HG03108 (cell line): Measurements from ENCODE around the gene SNW1.
A peak's percentile ranks its signal among the peaks of the same experiment; 100 is the strongest.
"Not testable (repeated sequence)": the region's sequence is repeated elsewhere in the genome, so short reads cannot be mapped to it uniquely, and the experiment has no call there.

Experiments used
- ATAC-seq: cut with Tn5 transposase; IDR thresholded peaks from one replicate; pipeline ENCODE4 v1.9.1; 2021; ENCODE audit warnings: moderate library complexity; ENCODE audit not compliant: unreplicated experiment

The SNW1 gene

DNA sequence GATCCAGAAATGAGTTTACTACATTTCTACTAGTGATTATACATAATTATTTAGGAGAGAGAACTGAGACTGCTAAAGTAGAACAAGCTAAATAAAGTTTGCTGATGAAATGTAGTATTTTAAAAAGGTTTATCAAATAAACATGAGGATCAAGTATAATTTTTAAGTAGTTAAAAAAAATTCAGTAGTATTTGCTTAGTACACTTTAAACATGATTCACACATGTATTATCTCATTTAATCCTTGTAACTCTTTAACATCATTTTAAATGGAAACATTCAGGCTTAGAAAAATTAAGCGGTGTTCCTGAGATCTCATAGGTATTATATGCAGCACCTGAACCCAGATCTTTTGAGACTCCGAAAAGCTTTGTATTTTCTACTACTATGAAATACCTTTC, 8.7 kb downstream of the SNW1 start:
- no peak for ATAC-seq

GRCh38 chr14:77747425-77747824, 13.5 kb downstream of the SNW1 start:
- ATAC-seq = not testable (repeated sequence)

- ATAC-seq = no peak
These were observed 14.8 kb downstream of the SNW1 start for GRCh38 chr14:77746064-77746702.

GRCh38 chr14:77741438-77741837, 19.5 kb downstream of the SNW1 start:
- no peak for ATAC-seq

GRCh38 chr14:77738559-77739250, 22.3 kb downstream of the SNW1 start:
- ATAC-seq = no peak

- no peak for ATAC-seq
These were observed 29.9 kb downstream of the SNW1 start for GRCh38 chr14:77730976-77731497.

GRCh38 chr14:77722301-77722700, 38.7 kb downstream of the SNW1 start:
- ATAC-seq = no peak

DNA sequence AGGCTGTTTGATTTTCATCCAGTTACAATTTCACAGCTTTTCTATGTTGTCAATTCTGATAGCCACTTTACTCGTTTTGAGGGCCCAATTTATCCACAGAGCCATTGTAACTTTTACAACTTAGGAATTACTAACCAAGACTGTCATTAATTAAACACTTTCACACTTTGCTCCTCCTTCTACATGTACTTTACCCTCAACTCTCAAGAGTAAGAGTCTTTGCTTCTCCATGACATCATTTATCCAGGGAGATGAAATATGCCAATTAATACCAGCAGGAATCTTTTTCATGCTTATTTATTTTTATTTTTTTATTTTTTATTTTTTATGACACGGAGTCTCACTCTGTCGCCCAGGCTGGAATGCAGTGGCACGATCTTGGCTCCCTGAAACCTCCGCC, 39.5 kb downstream of the SNW1 start:
- ATAC-seq = no peak

- ATAC-seq = no peak
These were observed 43.2 kb downstream of the SNW1 start for GRCh38 chr14:77717608-77718305.

DNA sequence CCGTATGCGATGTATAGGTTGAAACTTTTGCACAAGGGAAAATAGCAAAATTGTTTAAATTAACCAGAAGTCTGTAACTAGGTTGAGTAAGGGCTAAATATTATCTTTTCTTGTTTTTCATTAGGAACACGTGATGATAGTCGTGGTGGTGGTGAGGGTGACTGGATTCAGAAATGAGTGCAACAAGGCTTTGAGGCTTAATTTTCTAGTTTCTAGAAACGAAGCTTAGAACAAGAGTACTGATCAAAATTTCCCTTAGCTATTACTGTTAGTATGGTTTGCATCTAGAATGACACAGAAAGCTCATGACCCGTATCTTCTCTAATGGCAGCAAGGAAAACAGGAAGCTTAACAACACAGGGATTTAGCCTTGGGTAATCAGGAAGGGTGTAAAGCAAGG, 46.0 kb downstream of the SNW1 start:
- no peak for ATAC-seq

DNA sequence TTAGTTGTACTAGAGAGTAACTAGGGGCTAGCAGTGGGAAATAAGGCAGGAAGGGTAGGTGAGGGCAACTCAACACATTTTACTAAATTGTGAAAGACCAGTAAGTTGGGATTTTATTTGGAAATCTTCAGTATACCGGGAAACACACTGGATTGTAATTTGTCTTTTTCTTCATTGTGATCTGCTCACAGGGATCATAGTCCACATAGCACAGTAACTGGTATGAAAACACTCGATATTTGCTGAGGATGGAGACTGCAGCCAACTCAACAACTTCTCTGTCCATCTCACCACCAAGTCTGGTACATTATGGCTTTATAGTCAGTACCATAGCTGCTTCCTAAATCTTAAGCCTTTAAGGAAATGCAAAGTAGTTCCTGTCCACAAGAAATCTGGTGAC, 50.6 kb downstream of the SNW1 start:
- ATAC-seq = no peak

- no peak for ATAC-seq
These were observed 51.5 kb downstream of the SNW1 start for GRCh38 chr14:77709412-77709811.

GRCh38 chr14:77708749-77709148, 52.2 kb downstream of the SNW1 start:
- no peak for ATAC-seq

GRCh38 chr14:77707724-77708408, 53.1 kb downstream of the SNW1 start, which contains the start of the genes ALKBH1 and SLIRP:
ALKBH1 (minus strand) TSS chr14:77708023; CDS start chr14:77708004, 19 bp downstream.
SLIRP (plus strand) TSS chr14:77708103; CDS start chr14:77708112, 9 bp downstream.
- ATAC-seq = peak; percentile 95

DNA sequence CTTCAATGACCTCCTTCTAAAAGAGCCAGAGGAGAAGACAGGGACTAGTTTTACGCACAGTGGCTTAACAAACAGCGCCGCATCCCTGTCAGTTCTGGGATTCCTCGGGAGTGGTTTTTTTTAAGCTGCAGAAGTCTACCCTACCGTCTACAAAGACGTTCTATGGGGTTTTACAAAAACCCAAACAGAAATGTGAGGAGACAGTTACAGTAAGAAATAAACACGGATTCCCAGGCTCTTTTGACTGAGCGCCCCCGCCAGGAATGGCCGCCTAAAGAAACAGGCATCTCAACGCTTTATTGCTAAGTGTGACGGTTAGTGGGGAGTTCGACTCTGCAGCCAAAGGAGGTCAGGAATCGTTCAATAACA, 53.6 kb downstream of the SNW1 start:
- ATAC-seq = peak; percentile 24

DNA sequence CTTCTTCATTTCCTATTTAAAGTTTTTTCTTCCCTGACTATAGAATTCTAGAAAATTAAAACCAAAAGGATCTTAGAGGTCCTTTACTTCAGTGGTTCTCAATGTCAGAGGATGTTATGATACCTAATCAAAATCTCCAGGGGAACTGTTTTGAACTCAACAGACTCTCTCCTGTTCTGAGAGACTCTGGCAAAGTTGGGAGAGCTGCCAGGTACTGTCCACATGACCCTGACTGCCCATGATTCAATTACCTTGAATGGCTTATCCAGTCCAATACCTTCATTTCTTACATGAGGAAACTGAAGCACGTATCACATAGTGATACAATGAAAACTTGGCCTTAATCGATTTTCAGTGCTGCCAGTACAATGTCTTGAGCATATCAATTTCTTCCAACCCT, 69.7 kb downstream of the SNW1 start:
- ATAC-seq = no peak

DNA sequence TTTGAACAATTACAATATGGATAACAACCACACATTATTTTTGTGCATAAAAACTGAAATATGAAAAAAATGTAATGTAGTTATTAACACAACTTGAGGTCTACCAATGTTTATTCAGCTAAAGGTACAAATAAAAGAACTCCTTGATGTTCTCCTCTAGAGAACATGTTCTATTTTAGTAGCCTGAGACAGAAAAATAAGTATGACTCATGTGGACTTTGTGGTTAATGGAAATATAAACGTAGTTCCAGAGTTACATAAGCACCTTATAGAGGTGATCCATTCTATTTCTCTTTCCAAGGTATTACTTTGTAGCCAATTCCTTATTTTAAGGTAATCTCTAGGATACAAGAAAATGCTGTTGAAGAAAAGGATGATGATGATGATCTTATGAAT, 78.8 kb downstream of the SNW1 start:
- ATAC-seq = no peak

DNA sequence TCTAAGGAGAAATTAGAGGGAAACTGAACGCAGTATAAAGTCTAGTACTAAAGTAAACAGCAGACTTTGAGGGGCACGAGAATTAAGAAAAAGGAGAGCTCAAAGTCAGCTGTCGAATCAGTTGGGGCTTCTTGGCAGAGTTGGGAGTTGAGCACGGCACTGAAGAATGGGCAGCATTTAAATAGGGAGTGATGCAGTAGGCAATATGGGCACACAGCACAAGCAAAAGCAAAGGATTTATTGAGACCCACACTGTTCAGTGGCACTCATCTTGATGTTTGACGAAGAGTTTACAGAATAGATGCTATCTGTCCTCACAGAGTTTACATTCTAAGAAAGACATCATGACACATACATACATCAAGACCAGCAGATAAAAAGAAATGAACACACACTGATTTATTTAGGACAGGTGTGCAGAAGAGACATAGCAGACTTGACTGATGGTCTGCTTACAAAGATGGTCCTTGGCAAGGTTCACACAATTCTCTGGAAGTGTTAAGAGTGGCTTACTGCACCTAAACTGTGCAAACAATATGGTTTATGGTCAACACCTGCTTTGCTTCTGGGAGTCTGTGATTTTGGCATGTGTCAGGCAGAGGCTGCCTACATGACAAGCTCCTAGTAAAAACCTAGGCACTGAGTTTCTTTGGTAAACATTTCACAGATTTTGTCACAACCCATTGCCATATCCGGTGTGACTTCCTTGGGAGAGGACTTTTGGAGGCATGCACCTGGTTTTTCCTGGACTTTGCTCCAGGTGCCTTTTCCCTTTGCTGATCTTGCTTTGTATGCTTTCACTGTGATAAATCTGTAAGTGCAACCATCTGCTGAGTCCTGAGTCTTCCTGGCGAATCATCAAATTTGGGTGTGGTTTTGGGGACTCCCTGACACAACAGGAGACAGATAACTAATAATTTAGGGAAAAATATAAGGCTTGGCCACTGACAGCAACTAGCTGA, 79.5 kb downstream of the SNW1 start:
- ATAC-seq = no peak

DNA sequence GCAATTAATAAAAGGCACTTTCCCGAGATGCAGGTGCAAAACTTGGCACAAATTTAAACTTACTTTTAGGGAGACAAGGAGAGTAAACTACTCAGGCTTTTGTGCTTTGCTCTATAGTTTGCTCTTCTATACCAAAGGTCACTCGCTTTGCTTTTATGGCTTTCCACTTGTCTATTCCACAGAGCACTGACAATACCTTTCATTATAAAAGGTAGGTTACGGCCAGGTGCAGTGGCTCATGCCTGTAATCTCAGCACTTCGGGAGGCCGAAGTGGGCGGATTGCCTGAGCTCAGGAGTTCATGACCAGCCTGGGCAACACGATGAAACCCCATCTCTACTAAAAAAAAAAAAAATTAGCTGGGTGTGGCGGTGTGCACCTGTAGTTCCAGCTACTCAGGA, 86.0 kb downstream of the SNW1 start:
- no peak for ATAC-seq

- ATAC-seq = no peak
These were observed 87.8 kb downstream of the SNW1 start for GRCh38 chr14:77673193-77673592.
